ENCODE measurements around the gene MCOLN3. TPM values are rescaled to one million over a fixed set of nuclear protein-coding genes. Genes with fewer than 3 reads are reported as not detected.

Gene MCOLN3
- 10 to 100 TPM in 1 of 4 donors, 1 to 10 TPM in 3; 1.8 to 21.3 (median 2.8) TPM for total RNA-seq

GRCh38 chr1:85048296-85049064 lies at the start of gene MCOLN3:
Gene MCOLN3, minus strand, starts transcription at chr1:85048500. Its CDS starts 3,140 bp downstream, at chr1:85045360.
- H3K4me3 ChIP-seq: peak within 1 kb of the TSS; percentile 39 to 76 (median 56)
- DNase-seq: peak; percentile 21 to 70 (median 70)
- H3K9me3 ChIP-seq: peaks cover 0 to 9% (median 0%) of the 10 kb centered on the region in 4 donors
- H3K27ac ChIP-seq: peak within 1 kb of the TSS in 1 of 4 donors; percentile 82
- peaks cover 0 to 11% of the 10 kb centered on the region in 2 donors for H3K27me3 ChIP-seq
- TF ChIP-seq POLR2A (IDR thresholded peaks at IDR 0.05) (no peak), CTCF (IDR thresholded peaks at IDR 0.05) (no peak)
- no peaks in the 10 kb centered on the region for H3K36me3 ChIP-seq
- peaks cover 0 to 16% (median 7%) of the 10 kb centered on the region in 4 donors for H3K4me1 ChIP-seq

GRCh38 chr1:85093644-85094043 lies 45.3 kb upstream of the MCOLN3 start:
- H3K27me3 ChIP-seq: no peaks in the 10 kb centered on the region

GRCh38 chr1:85091671-85092280 lies 43.5 kb upstream of the MCOLN3 start:
- H3K4me3 ChIP-seq: no peak overlapping the region

More at GRCh38 chr1:85093644-85094043, 45.3 kb upstream of the MCOLN3 start:
- Histone ChIP-seq H3K27ac (no peak overlapping the region), H3K36me3 (no peaks in the 10 kb centered on the region), H3K9me3 (no peaks in the 10 kb centered on the region), H3K4me1 (no peaks in the 10 kb centered on the region), H3K4me3 (no peak overlapping the region)
- TF ChIP-seq POLR2A (IDR thresholded peaks at IDR 0.05): no peak
- no peak for DNase-seq

GRCh38 chr1:85090225-85090624 lies 41.9 kb upstream of the MCOLN3 start:
- no peaks in the 10 kb centered on the region for H3K4me1 ChIP-seq
- no peaks in the 10 kb centered on the region for H3K27me3 ChIP-seq
- no peak for DNase-seq

More at GRCh38 chr1:85091671-85092280, 43.5 kb upstream of the MCOLN3 start:
- DNase-seq: no peak
- H3K4me1 ChIP-seq: no peaks in the 10 kb centered on the region
- TF ChIP-seq CTCF (IDR thresholded peaks at IDR 0.05) (no peak), POLR2A (IDR thresholded peaks at IDR 0.05) (no peak)
- H3K27me3 ChIP-seq: no peaks in the 10 kb centered on the region
- no peaks in the 10 kb centered on the region for H3K36me3 ChIP-seq
- no peak overlapping the region for H3K27ac ChIP-seq
- no peaks in the 10 kb centered on the region for H3K9me3 ChIP-seq

GRCh38 chr1:85089203-85089602 lies 40.9 kb upstream of the MCOLN3 start:
- no peaks in the 10 kb centered on the region for H3K36me3 ChIP-seq
- H3K9me3 ChIP-seq: no peaks in the 10 kb centered on the region
- no peak for DNase-seq
- no peak overlapping the region for H3K4me3 ChIP-seq
- no peaks in the 10 kb centered on the region for H3K27me3 ChIP-seq
- no peaks in the 10 kb centered on the region for H3K4me1 ChIP-seq
- no peak overlapping the region for H3K27ac ChIP-seq
- TF ChIP-seq CTCF (IDR thresholded peaks at IDR 0.05) (no peak), POLR2A (IDR thresholded peaks at IDR 0.05) (no peak)

More at GRCh38 chr1:85090225-85090624, 41.9 kb upstream of the MCOLN3 start:
- Histone ChIP-seq H3K27ac (no peak overlapping the region), H3K9me3 (no peaks in the 10 kb centered on the region), H3K4me3 (no peak overlapping the region), H3K36me3 (no peaks in the 10 kb centered on the region)
- TF ChIP-seq POLR2A (IDR thresholded peaks at IDR 0.05) (no peak), CTCF (IDR thresholded peaks at IDR 0.05) (no peak)

- Histone ChIP-seq H3K27ac (no peak overlapping the region), H3K27me3 (no peaks in the 10 kb centered on the region), H3K36me3 (no peaks in the 10 kb centered on the region), H3K9me3 (no peaks in the 10 kb centered on the region), H3K4me3 (no peak overlapping the region), H3K4me1 (no peaks in the 10 kb centered on the region)
- TF ChIP-seq POLR2A (IDR thresholded peaks at IDR 0.05) (no peak), CTCF (IDR thresholded peaks at IDR 0.05) (no peak)
- DNase-seq: no peak
Measured at GRCh38 chr1:85088408-85088784, 40.1 kb upstream of the MCOLN3 start.
